Measurements from ENCODE around the gene TFCP2L1.

The TFCP2L1 gene

DNA sequence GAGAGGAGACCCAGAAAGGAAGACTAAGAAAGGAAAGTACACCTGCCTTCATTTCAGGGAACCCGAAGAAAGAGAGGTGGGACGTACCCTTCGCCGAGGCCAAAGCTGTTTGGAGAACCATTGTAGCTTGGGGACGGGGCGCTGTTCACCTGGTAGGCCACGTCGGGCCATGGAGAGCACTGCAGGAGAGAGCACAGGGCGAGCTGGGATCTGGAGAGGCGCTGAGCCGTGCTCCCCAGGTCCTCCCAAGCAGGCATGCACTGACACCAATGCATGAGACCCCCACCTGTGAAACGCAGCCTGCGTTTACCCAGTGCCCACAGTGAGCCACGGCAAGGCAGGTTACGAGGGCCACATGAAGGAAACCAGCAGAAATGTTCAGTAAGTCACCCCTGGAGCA lies 45.5 kb downstream of the TFCP2L1 start:
- no peak overlapping the region for H3K4me3 ChIP-seq (ENCODE audit: low read depth, low read length)
- TF ChIP-seq, protein P1, sequence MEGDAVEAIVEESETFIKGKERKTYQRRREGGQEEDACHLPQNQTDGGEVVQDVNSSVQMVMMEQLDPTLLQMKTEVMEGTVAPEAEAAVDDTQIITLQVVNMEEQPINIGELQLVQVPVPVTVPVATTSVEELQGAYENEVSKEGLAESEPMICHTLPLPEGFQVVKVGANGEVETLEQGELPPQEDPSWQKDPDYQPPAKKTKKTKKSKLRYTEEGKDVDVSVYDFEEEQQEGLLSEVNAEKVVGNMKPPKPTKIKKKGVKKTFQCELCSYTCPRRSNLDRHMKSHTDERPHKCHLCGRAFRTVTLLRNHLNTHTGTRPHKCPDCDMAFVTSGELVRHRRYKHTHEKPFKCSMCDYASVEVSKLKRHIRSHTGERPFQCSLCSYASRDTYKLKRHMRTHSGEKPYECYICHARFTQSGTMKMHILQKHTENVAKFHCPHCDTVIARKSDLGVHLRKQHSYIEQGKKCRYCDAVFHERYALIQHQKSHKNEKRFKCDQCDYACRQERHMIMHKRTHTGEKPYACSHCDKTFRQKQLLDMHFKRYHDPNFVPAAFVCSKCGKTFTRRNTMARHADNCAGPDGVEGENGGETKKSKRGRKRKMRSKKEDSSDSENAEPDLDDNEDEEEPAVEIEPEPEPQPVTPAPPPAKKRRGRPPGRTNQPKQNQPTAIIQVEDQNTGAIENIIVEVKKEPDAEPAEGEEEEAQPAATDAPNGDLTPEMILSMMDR (IDR thresholded peaks at IDR 0.05; ENCODE audit: insufficient read depth, low read depth, low read length, missing control alignments): no peak
- DNase-seq (ENCODE audit: low read depth): no peak

DNA sequence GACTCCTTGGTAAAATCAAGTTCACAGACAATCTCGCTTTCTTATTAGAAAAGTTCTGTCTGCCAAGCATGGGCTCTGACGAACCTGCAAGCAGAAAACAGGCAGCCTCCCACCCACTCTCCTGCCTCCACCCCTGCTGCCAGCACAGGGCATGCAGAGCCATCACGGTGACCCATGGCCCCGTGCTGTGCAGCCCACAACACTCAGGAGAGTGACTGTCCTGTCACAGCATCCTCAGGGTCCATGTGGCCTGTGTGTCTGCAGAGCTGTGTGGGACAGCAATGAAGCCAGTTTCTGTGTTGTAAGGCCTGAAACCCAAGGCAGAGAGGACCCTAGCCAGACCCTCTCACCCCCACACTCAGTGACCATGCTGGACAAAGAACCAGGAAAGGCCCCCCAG lies 46.2 kb downstream of the TFCP2L1 start:
- TF ChIP-seq, protein P1 (IDR thresholded peaks at IDR 0.05; ENCODE audit: insufficient read depth, low read depth, low read length, missing control alignments): no peak
- DNase-seq (ENCODE audit: low read depth): no peak
- H3K4me3 ChIP-seq (ENCODE audit: low read depth, low read length): no peak overlapping the region

- TF ChIP-seq, protein P1 (IDR thresholded peaks at IDR 0.05; ENCODE audit: insufficient read depth, low read depth, low read length, missing control alignments): no peak
- no peak overlapping the region for H3K4me3 ChIP-seq (ENCODE audit: low read depth, low read length)
- DNase-seq (ENCODE audit: low read depth): no peak
Measured at GRCh38 chr2:121237980-121238665, 46.9 kb downstream of the TFCP2L1 start.

DNA sequence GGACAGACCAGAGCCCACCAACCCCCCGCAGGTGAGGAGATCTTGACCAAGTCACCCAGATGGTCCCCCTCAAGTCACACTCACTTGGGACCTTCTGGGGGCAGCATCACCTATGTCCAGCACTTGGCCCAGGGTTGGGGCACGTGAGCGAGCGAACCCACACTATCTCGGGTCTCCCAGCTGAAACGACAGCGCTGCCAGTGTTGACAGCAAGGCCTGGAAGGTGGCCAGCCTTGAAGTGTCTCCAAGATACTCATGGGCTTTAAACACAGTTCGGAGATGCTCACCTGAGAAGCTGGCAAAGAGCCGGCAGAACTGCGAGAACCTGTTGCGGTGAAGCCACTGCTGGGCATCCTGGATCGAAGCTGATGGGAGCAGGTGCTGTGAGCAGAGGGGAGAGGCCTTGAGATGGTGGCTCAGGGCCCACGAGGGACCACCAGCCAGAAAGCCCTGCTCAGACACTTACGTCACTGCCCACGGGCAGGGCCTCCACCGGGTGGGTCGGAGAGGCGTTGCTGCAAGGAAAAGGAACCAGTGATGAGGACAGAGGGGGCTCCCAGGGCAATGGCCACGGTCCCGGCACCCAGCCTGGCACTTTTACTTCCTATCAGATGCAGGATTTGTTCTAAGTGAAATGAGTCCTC lies 47.5 kb downstream of the TFCP2L1 start:
- TF ChIP-seq, protein P1 (IDR thresholded peaks at IDR 0.05; ENCODE audit: insufficient read depth, low read depth, low read length, missing control alignments): no peak
- DNase-seq (ENCODE audit: low read depth): no peak
- no peak overlapping the region for H3K4me3 ChIP-seq (ENCODE audit: low read depth, low read length)

- H3K4me3 ChIP-seq (ENCODE audit: low read depth, low read length): no peak overlapping the region
- TF ChIP-seq, protein P1 (IDR thresholded peaks at IDR 0.05; ENCODE audit: insufficient read depth, low read depth, low read length, missing control alignments): no peak
- no peak for DNase-seq (ENCODE audit: low read depth)
Measured at GRCh38 chr2:121236650-121237180, 48.3 kb downstream of the TFCP2L1 start.

- no peak overlapping the region for H3K4me3 ChIP-seq (ENCODE audit: low read depth, low read length)
- DNase-seq (ENCODE audit: low read depth): no peak
- TF ChIP-seq, protein P1 (IDR thresholded peaks at IDR 0.05; ENCODE audit: insufficient read depth, low read depth, low read length, missing control alignments): no peak
Measured at GRCh38 chr2:121236101-121236640, 48.8 kb downstream of the TFCP2L1 start.
